ENCODE measurements around the gene SH3RF2. TPM values are rescaled to one million over a fixed set of nuclear protein-coding genes. Genes with fewer than 3 reads are reported as not detected.
"Not testable (repeated sequence)": the region's sequence is repeated elsewhere in the genome, so short reads cannot be mapped to it uniquely, and the experiment has no call there.

SH3RF2 gene
- total RNA-seq, 2 experiments from 2014 or later = 0.38 to 0.48 TPM

- H3K27me3 Mint-ChIP-seq; H3K36me3 Mint-ChIP-seq (ENCODE audit: low read depth); H3K27ac Mint-ChIP-seq; DNase-seq; POLR2A ChIA-PET; H3K9me3 Mint-ChIP-seq; H3K4me1 Mint-ChIP-seq; CTCF ChIA-PET; H3K4me3 Mint-ChIP-seq: not testable (repeated sequence)
Observed at GRCh38 chr5:145993538-145993937, 57.2 kb downstream of the SH3RF2 start.

GRCh38 chr5:145996135-145996534, 59.8 kb downstream of the SH3RF2 start:
- H3K27ac Mint-ChIP-seq = no peak overlapping the region
- POLR2A ChIA-PET = no interaction called here
- no peaks in the 10 kb centered on the region for H3K36me3 Mint-ChIP-seq (ENCODE audit: low read depth)
- CTCF ChIA-PET = no interaction called here
- H3K4me1 Mint-ChIP-seq = no peaks in the 10 kb centered on the region
- peaks cover 3% of the 10 kb centered on the region for H3K27me3 Mint-ChIP-seq
- no peak overlapping the region for H3K4me3 Mint-ChIP-seq
- no peak for DNase-seq
- H3K9me3 Mint-ChIP-seq = peaks cover 6% of the 10 kb centered on the region

GRCh38 chr5:145999208-145999607, 62.8 kb downstream of the SH3RF2 start:
- ChIA-PET CTCF (no interaction called here), POLR2A (no interaction called here)
- Mint-ChIP-seq H3K4me3 (no peak overlapping the region), H3K27ac (no peak overlapping the region), H3K36me3 (ENCODE audit: low read depth) (no peaks in the 10 kb centered on the region), H3K4me1 (no peaks in the 10 kb centered on the region), H3K9me3 (peaks cover 2% of the 10 kb centered on the region), H3K27me3 (peaks cover 3% of the 10 kb centered on the region)
- DNase-seq = no peak

GRCh38 chr5:146000072-146000471, 63.7 kb downstream of the SH3RF2 start:
- H3K27ac Mint-ChIP-seq = no peak overlapping the region
- H3K36me3 Mint-ChIP-seq (ENCODE audit: low read depth) = no peaks in the 10 kb centered on the region
- ChIA-PET POLR2A (no interaction called here), CTCF (no interaction called here)
- no peaks in the 10 kb centered on the region for H3K4me1 Mint-ChIP-seq
- H3K4me3 Mint-ChIP-seq = no peak overlapping the region
- H3K27me3 Mint-ChIP-seq = peaks cover 3% of the 10 kb centered on the region
- no peaks in the 10 kb centered on the region for H3K9me3 Mint-ChIP-seq
- no peak for DNase-seq

- H3K4me1 Mint-ChIP-seq = no peaks in the 10 kb centered on the region
- CTCF ChIA-PET = no interaction called here
- no peak overlapping the region for H3K27ac Mint-ChIP-seq
- H3K9me3 Mint-ChIP-seq = no peaks in the 10 kb centered on the region
- H3K36me3 Mint-ChIP-seq (ENCODE audit: low read depth) = no peaks in the 10 kb centered on the region
- no peak for DNase-seq
- POLR2A ChIA-PET = no interaction called here
- H3K4me3 Mint-ChIP-seq = no peak overlapping the region
- H3K27me3 Mint-ChIP-seq = peaks cover 10% of the 10 kb centered on the region
Observed at GRCh38 chr5:146001544-146002190, 65.3 kb downstream of the SH3RF2 start.

- POLR2A ChIA-PET = no interaction called here
- Mint-ChIP-seq H3K9me3 (no peaks in the 10 kb centered on the region), H3K4me1 (no peaks in the 10 kb centered on the region), H3K36me3 (ENCODE audit: low read depth) (no peaks in the 10 kb centered on the region), H3K27ac (no peak overlapping the region), H3K27me3 (peaks cover 10% of the 10 kb centered on the region), H3K4me3 (no peak overlapping the region)
- DNase-seq = no peak
- CTCF ChIA-PET = no interaction called here
Observed at GRCh38 chr5:146002491-146002890, 66.1 kb downstream of the SH3RF2 start.

- CTCF ChIA-PET = no interaction called here
- Mint-ChIP-seq H3K27me3 (peaks cover 10% of the 10 kb centered on the region), H3K9me3 (no peaks in the 10 kb centered on the region), H3K27ac (no peak overlapping the region), H3K4me1 (no peaks in the 10 kb centered on the region), H3K4me3 (no peak overlapping the region), H3K36me3 (ENCODE audit: low read depth) (no peaks in the 10 kb centered on the region)
- no peak for DNase-seq
- POLR2A ChIA-PET = no interaction called here
Observed at GRCh38 chr5:146003852-146004251, 67.5 kb downstream of the SH3RF2 start.

GRCh38 chr5:146005264-146005663, 68.9 kb downstream of the SH3RF2 start:
- no peaks in the 10 kb centered on the region for H3K4me1 Mint-ChIP-seq
- CTCF ChIA-PET = no interaction called here

GRCh38 chr5:146005723-146006122, 69.3 kb downstream of the SH3RF2 start:
- DNase-seq = no peak
- no peak overlapping the region for H3K27ac Mint-ChIP-seq
- no peaks in the 10 kb centered on the region for H3K9me3 Mint-ChIP-seq
- CTCF ChIA-PET = no interaction called here
- POLR2A ChIA-PET = no interaction called here
- no peak overlapping the region for H3K4me3 Mint-ChIP-seq
- H3K4me1 Mint-ChIP-seq = no peaks in the 10 kb centered on the region
- H3K27me3 Mint-ChIP-seq = peaks cover 10% of the 10 kb centered on the region
- H3K36me3 Mint-ChIP-seq (ENCODE audit: low read depth) = no peaks in the 10 kb centered on the region

More at GRCh38 chr5:146005264-146005663, 68.9 kb downstream of the SH3RF2 start:
- H3K4me3 Mint-ChIP-seq = no peak overlapping the region
- no peaks in the 10 kb centered on the region for H3K9me3 Mint-ChIP-seq
- no peaks in the 10 kb centered on the region for H3K36me3 Mint-ChIP-seq (ENCODE audit: low read depth)
- POLR2A ChIA-PET = no interaction called here
- no peak overlapping the region for H3K27ac Mint-ChIP-seq
- no peak for DNase-seq
- H3K27me3 Mint-ChIP-seq = peaks cover 10% of the 10 kb centered on the region

- ChIA-PET CTCF (no interaction called here), POLR2A (interaction anchor here (0.6 kb wide), 1 partner anchor 465 kb away, joined by 3 read pairs; no protein-coding TSS in a partner anchor)
- no peaks in the 10 kb centered on the region for H3K4me1 Mint-ChIP-seq
- no peaks in the 10 kb centered on the region for H3K36me3 Mint-ChIP-seq (ENCODE audit: low read depth)
- H3K27me3 Mint-ChIP-seq = peaks cover 11% of the 10 kb centered on the region
- H3K27ac Mint-ChIP-seq = no peak overlapping the region
- H3K9me3 Mint-ChIP-seq = no peaks in the 10 kb centered on the region
- H3K4me3 Mint-ChIP-seq = no peak overlapping the region
- DNase-seq = no peak
Observed at GRCh38 chr5:146006470-146007190, 70.3 kb downstream of the SH3RF2 start.

GRCh38 chr5:146007270-146007669, 70.9 kb downstream of the SH3RF2 start:
- no peaks in the 10 kb centered on the region for H3K9me3 Mint-ChIP-seq
- peaks cover 11% of the 10 kb centered on the region for H3K27me3 Mint-ChIP-seq
- H3K4me3 Mint-ChIP-seq = no peak overlapping the region
- ChIA-PET POLR2A (no interaction called here), CTCF (no interaction called here)
- H3K27ac Mint-ChIP-seq = no peak overlapping the region
- no peak for DNase-seq
- H3K4me1 Mint-ChIP-seq = no peaks in the 10 kb centered on the region
- no peaks in the 10 kb centered on the region for H3K36me3 Mint-ChIP-seq (ENCODE audit: low read depth)

- no peak overlapping the region for H3K4me3 Mint-ChIP-seq
- H3K27ac Mint-ChIP-seq = no peak overlapping the region
- DNase-seq = no peak
- no peaks in the 10 kb centered on the region for H3K36me3 Mint-ChIP-seq (ENCODE audit: low read depth)
- ChIA-PET CTCF (no interaction called here), POLR2A (no interaction called here)
- H3K9me3 Mint-ChIP-seq = no peaks in the 10 kb centered on the region
- H3K27me3 Mint-ChIP-seq = peaks cover 9% of the 10 kb centered on the region
- H3K4me1 Mint-ChIP-seq = no peaks in the 10 kb centered on the region
Observed at GRCh38 chr5:146007989-146008388, 71.6 kb downstream of the SH3RF2 start.

GRCh38 chr5:146009020-146009419, 72.6 kb downstream of the SH3RF2 start:
- H3K27ac Mint-ChIP-seq = no peak overlapping the region
- H3K9me3 Mint-ChIP-seq = no peaks in the 10 kb centered on the region
- no peaks in the 10 kb centered on the region for H3K36me3 Mint-ChIP-seq (ENCODE audit: low read depth)
- ChIA-PET POLR2A (no interaction called here), CTCF (no interaction called here)
- no peak overlapping the region for H3K4me3 Mint-ChIP-seq
- H3K4me1 Mint-ChIP-seq = no peaks in the 10 kb centered on the region
- DNase-seq = no peak
- H3K27me3 Mint-ChIP-seq = peaks cover 8% of the 10 kb centered on the region

GRCh38 chr5:146010447-146010846, 74.1 kb downstream of the SH3RF2 start:
- H3K4me1 Mint-ChIP-seq, POLR2A ChIA-PET: not testable (repeated sequence)
- H3K27me3 Mint-ChIP-seq = peaks cover 10% of the 10 kb centered on the region

More at GRCh38 chr5:146010447-146010846, 74.1 kb downstream of the SH3RF2 start:
- H3K36me3 Mint-ChIP-seq (ENCODE audit: low read depth); DNase-seq; H3K9me3 Mint-ChIP-seq; H3K27ac Mint-ChIP-seq; H3K4me3 Mint-ChIP-seq; CTCF ChIA-PET: not testable (repeated sequence)

All from activated CD4-positive, alpha-beta memory T cell treated with anti-CD3 and anti-CD28 coated beads, Interleukin-2, amount 10 ng/mL, durations not matched to agents 7 days and 5 days (primary cell).